GM19240 (cell line): ENCODE results near the gene MCM3.

Source experiments
- DNase-seq: peaks from one replicate; pipeline ENCODE4 v3.0.0; 2011; ENCODE audit warnings: low spot score; ENCODE audit not compliant: insufficient read length

Gene MCM3

GRCh38 chr6:52303178-52303577 is 18.6 kb upstream of the MCM3 start:
- DNase-seq = no peak

GRCh38 chr6:52301326-52301725 is 16.8 kb upstream of the MCM3 start:
- no peak for DNase-seq

- no peak for DNase-seq
Measured at GRCh38 chr6:52300489-52300931, 16.0 kb upstream of the MCM3 start.

- no peak for DNase-seq
Measured at GRCh38 chr6:52299653-52300052, 15.1 kb upstream of the MCM3 start.

GRCh38 chr6:52297433-52297832 is 12.9 kb upstream of the MCM3 start:
- no peak for DNase-seq

- DNase-seq = no peak
Measured at GRCh38 chr6:52293067-52293466, 8.5 kb upstream of the MCM3 start.

GRCh38 chr6:52288841-52289240 is 4.3 kb upstream of the MCM3 start:
- DNase-seq = no peak

GRCh38 chr6:52288216-52288615 is 3.7 kb upstream of the MCM3 start:
- DNase-seq = no peak

- no peak for DNase-seq
Measured at GRCh38 chr6:52286798-52287432, 2.4 kb upstream of the MCM3 start.

- DNase-seq = no peak
Measured at GRCh38 chr6:52285177-52286068, 881 bp upstream of the MCM3 start.

- DNase-seq = no peak
Measured at GRCh38 chr6:52284131-52284459, 447 bp downstream of the MCM3 start.

- no peak for DNase-seq
Measured at GRCh38 chr6:52283111-52283510, 1.4 kb downstream of the MCM3 start.

GRCh38 chr6:52276130-52276529 is 8.4 kb downstream of the MCM3 start:
- DNase-seq = no peak

- DNase-seq = no peak
Measured at GRCh38 chr6:52271852-52272460, 12.6 kb downstream of the MCM3 start.

- DNase-seq = peak; percentile 30
Measured at GRCh38 chr6:52263709-52264540, 20.6 kb downstream of the MCM3 start.

- no peak for DNase-seq
Measured at GRCh38 chr6:52262620-52263344, 21.8 kb downstream of the MCM3 start.

- no peak for DNase-seq
Measured at GRCh38 chr6:52261229-52261628, 23.3 kb downstream of the MCM3 start.

GRCh38 chr6:52260634-52261033 is 23.9 kb downstream of the MCM3 start:
- DNase-seq = no peak

- no peak for DNase-seq
Measured at GRCh38 chr6:52255434-52255833, 29.1 kb downstream of the MCM3 start.

GRCh38 chr6:52254731-52255378 is 29.7 kb downstream of the MCM3 start:
- DNase-seq = no peak
